Common myeloid progenitor, CD34-positive (primary cell): ENCODE data around the gene MACROD2.

ENCODE experiments used
- CTCF ChIA-PET: fragments of 350-600 bp; sonication (Branson Sonifier 250); formaldehyde crosslinking; loops from one replicate; lab custom pipeline; 2021; ENCODE audit warnings: antibody characterized with exemption; lab: Charles Lee
- POLR2A ChIA-PET: fragments of 350-600 bp; sonication (Branson Sonifier 250); formaldehyde crosslinking; loops from one replicate; lab custom pipeline; 2021; ENCODE audit warnings: antibody characterized with exemption; lab: Charles Lee
- DNase-seq, 3 donors: peaks; one replicate each; pipeline versions ENCODE4 v3.0.0 to v3.0.0-alpha.2; 2013
- H3K27ac ChIP-seq, 2 experiments: 1 replicate in 1 of 2; 2 replicates in 1 of 2; pipeline ENCODE4 v1.7.0; 2013; ENCODE audit warnings: inconsistent platforms in 2 of 2, low read length in 2 of 2, mild to moderate bottlenecking in 2 of 2, low read depth in 1 of 2, moderate library complexity in 1 of 2; ENCODE audit not compliant: severe bottlenecking in 2 of 2, insufficient read depth in 1 of 2, poor library complexity in 1 of 2
- H3K27me3 ChIP-seq, 5 experiments: replicated peaks in 2 of 5; 1 replicate in 3 of 5; 2 replicates in 2 of 5; pipeline versions ENCODE4 v1.6.1 to v1.7.0; 2013; ENCODE audit warnings: low read length in 4 of 5, mild to moderate bottlenecking in 2 of 5, moderate library complexity in 2 of 5, inconsistent platforms in 1 of 5; ENCODE audit not compliant: insufficient read depth in 5 of 5, control insufficient read depth in 4 of 5
- H3K36me3 ChIP-seq, 4 experiments: 1 replicate in 2 of 4; 2 replicates in 2 of 4; pipeline versions ENCODE4 v1.6.1 to v1.7.0; 2013; ENCODE audit warnings: low read length in 3 of 4, control low read depth in 1 of 4, mild to moderate bottlenecking in 1 of 4; ENCODE audit not compliant: control insufficient read depth in 4 of 4, insufficient read depth in 4 of 4
- H3K4me1 ChIP-seq, 4 experiments: 1 replicate in 3 of 4; 2 replicates in 1 of 4; pipeline versions ENCODE4 v1.6.1 to v1.7.1; 2013; ENCODE audit warnings: low read length in 3 of 4, mild to moderate bottlenecking in 3 of 4, control low read depth in 1 of 4, inconsistent platforms in 1 of 4, moderate library complexity in 1 of 4; ENCODE audit not compliant: control insufficient read depth in 4 of 4, insufficient read depth in 4 of 4; ENCODE audit errors: control extremely low read depth in 1 of 4
- H3K4me3 ChIP-seq, 7 experiments: 1 replicate in 4 of 7; 2 replicates in 3 of 7; pipeline versions ENCODE4 v1.5.1 to v1.7.0; 2013; ENCODE audit warnings: mild to moderate bottlenecking in 7 of 7, low read length in 6 of 7, moderate library complexity in 6 of 7, inconsistent platforms in 2 of 7, low read depth in 2 of 7, control low read depth in 1 of 7; ENCODE audit not compliant: insufficient read depth in 4 of 7, control insufficient read depth in 1 of 7; ENCODE audit errors: extremely low read depth in 1 of 7
- H3K9me3 ChIP-seq, 5 experiments: 1 replicate in 4 of 5; 2 replicates in 1 of 5; pipeline versions ENCODE4 v1.6.1 to v1.7.1; 2013; ENCODE audit warnings: low read length in 4 of 5, mild to moderate bottlenecking in 2 of 5, inconsistent platforms in 1 of 5, low read depth in 1 of 5, moderate library complexity in 1 of 5; ENCODE audit not compliant: control insufficient read depth in 4 of 5, insufficient read depth in 2 of 5; ENCODE audit errors: control extremely low read depth in 1 of 5
- WGBS: methylation state at CpG from one replicate; pipeline ENCODE4 v1.1.5; 2013; ENCODE audit not compliant: insufficient coverage; 5-methylcytosine and 5-hydroxymethylcytosine counted together

Gene MACROD2

GRCh38 chr20:15163632-15164031 is 1168.3 kb downstream of the MACROD2 start:
- POLR2A ChIA-PET: no interaction called here

GRCh38 chr20:15164726-15165125 is 1169.4 kb downstream of the MACROD2 start:
- CTCF ChIA-PET: no interaction called here
- H3K4me3 ChIP-seq: no peak overlapping the region
- H3K27me3 ChIP-seq: no peaks in the 10 kb centered on the region
- WGBS: no CpG with 5 or more reads among the region's 1 CpG
- H3K27ac ChIP-seq: no peak overlapping the region
- H3K9me3 ChIP-seq: no peaks in the 10 kb centered on the region
- no peaks in the 10 kb centered on the region for H3K36me3 ChIP-seq
- DNase-seq: no peak
- H3K4me1 ChIP-seq: peaks cover 0 to 10% (median 6%) of the 10 kb centered on the region in 4 experiments
- POLR2A ChIA-PET: no interaction called here

More at GRCh38 chr20:15163632-15164031, 1168.3 kb downstream of the MACROD2 start:
- Histone ChIP-seq H3K9me3 (no peaks in the 10 kb centered on the region), H3K4me1 (peaks cover 0 to 10% (median 6%) of the 10 kb centered on the region in 4 experiments), H3K36me3 (no peaks in the 10 kb centered on the region), H3K27ac (no peak overlapping the region), H3K27me3 (no peaks in the 10 kb centered on the region), H3K4me3 (no peak overlapping the region)
- CTCF ChIA-PET: no interaction called here
- DNase-seq: no peak

- H3K4me3 ChIP-seq: no peak overlapping the region
- no peaks in the 10 kb centered on the region for H3K9me3 ChIP-seq
- no peak for DNase-seq
- H3K27me3 ChIP-seq: no peaks in the 10 kb centered on the region
- ChIA-PET POLR2A (no interaction called here), CTCF (no interaction called here)
- H3K4me1 ChIP-seq: peaks cover 0 to 10% (median 6%) of the 10 kb centered on the region in 4 experiments
- no peaks in the 10 kb centered on the region for H3K36me3 ChIP-seq
- no peak overlapping the region for H3K27ac ChIP-seq
These were observed 1171.4 kb downstream of the MACROD2 start for GRCh38 chr20:15166744-15167143.

- Histone ChIP-seq H3K27me3 (no peaks in the 10 kb centered on the region), H3K27ac (no peak overlapping the region), H3K36me3 (no peaks in the 10 kb centered on the region), H3K4me3 (no peak overlapping the region), H3K4me1 (no peaks in the 10 kb centered on the region), H3K9me3 (peaks cover 0 to 6% (median 4%) of the 10 kb centered on the region in 5 experiments)
- CTCF ChIA-PET: interaction anchor here (1.2 to 2.6 kb wide), 3 partner anchors 9 to 72 kb away, joined by 4 to 10 read pairs (median 4); no protein-coding TSS in a partner anchor
- POLR2A ChIA-PET: no interaction called here
- WGBS: 93% methylated on average over 3 of the region's 3 CpGs
- no peak for DNase-seq
These were observed 1175.7 kb downstream of the MACROD2 start for GRCh38 chr20:15171016-15171415.

GRCh38 chr20:15176929-15177328 is 1181.6 kb downstream of the MACROD2 start:
- H3K27me3 ChIP-seq: no peaks in the 10 kb centered on the region

GRCh38 chr20:15178581-15178980 is 1183.3 kb downstream of the MACROD2 start:
- Histone ChIP-seq H3K36me3 (no peaks in the 10 kb centered on the region), H3K27ac (no peak overlapping the region), H3K9me3 (peaks cover 0 to 14% (median 8%) of the 10 kb centered on the region in 5 experiments), H3K4me3 (no peak overlapping the region), H3K27me3 (no peaks in the 10 kb centered on the region), H3K4me1 (no peaks in the 10 kb centered on the region)
- CTCF ChIA-PET: interaction anchor here (1.6 kb wide), 1 partner anchor 9 kb away, joined by 5 read pairs; no protein-coding TSS in a partner anchor
- DNase-seq: no peak
- POLR2A ChIA-PET: no interaction called here

More at GRCh38 chr20:15176929-15177328, 1181.6 kb downstream of the MACROD2 start:
- no peak for DNase-seq
- ChIA-PET CTCF (no interaction called here), POLR2A (no interaction called here)
- no peak overlapping the region for H3K27ac ChIP-seq
- no peaks in the 10 kb centered on the region for H3K36me3 ChIP-seq
- no peak overlapping the region for H3K4me3 ChIP-seq
- WGBS: 86% methylated on average over 1 of the region's 4 CpGs
- no peaks in the 10 kb centered on the region for H3K4me1 ChIP-seq
- peaks cover 0 to 14% (median 8%) of the 10 kb centered on the region in 5 experiments for H3K9me3 ChIP-seq

GRCh38 chr20:15179381-15179780 is 1184.1 kb downstream of the MACROD2 start:
- WGBS: 76% methylated on average over 2 of the region's 2 CpGs
- Histone ChIP-seq H3K27me3 (no peaks in the 10 kb centered on the region), H3K4me1 (no peaks in the 10 kb centered on the region), H3K9me3 (peaks cover 0 to 14% (median 8%) of the 10 kb centered on the region in 5 experiments), H3K36me3 (no peaks in the 10 kb centered on the region), H3K4me3 (no peak overlapping the region), H3K27ac (no peak overlapping the region)
- POLR2A ChIA-PET: no interaction called here
- no peak for DNase-seq
- CTCF ChIA-PET: interaction anchor here (1.6 kb wide), 1 partner anchor 10 kb away, joined by 5 read pairs; no protein-coding TSS in a partner anchor
